Upper lobe of left lung (tissue), 4 donors: ENCODE data around the gene CD69.

Experiments
- EP300 ChIP-seq, 4 donors: sonication (generic); formaldehyde crosslinking; IDR thresholded peaks; one replicate each; pipeline ENCODE4 v1.5.1; 2017; ENCODE audit warnings: antibody characterized with exemption in 4 of 4, control low read depth in 2 of 4
- POLR2A ChIP-seq, 4 donors: fragments of 450-650 bp; IDR thresholded peaks; one replicate each; pipeline ENCODE4 v1.5.1; 2016 to 2017; ENCODE audit warnings: antibody characterized with exemption in 4 of 4, mild to moderate bottlenecking in 2 of 4
- POLR2AphosphoS5 ChIP-seq, 2 donors: sonication (generic); formaldehyde crosslinking; IDR thresholded peaks; one replicate each; pipeline ENCODE4 v1.5.1; 2017; ENCODE audit warnings: antibody characterized with exemption in 2 of 2
- TF ChIP-seq, protein P1 (sequence below), 6 experiments: fragments of 450-650 bp in 4 of 6; fragments of 200-600 bp in 2 of 6; sonication (generic) in 2 of 6; IDR thresholded peaks; one replicate each; pipeline ENCODE4 v1.5.1; 2016 to 2019; ENCODE audit warnings: antibody characterized with exemption in 6 of 6

GRCh38 chr12:9711664-9712063 is 49.0 kb downstream of the CD69 start:
- TF ChIP-seq, protein P1, sequence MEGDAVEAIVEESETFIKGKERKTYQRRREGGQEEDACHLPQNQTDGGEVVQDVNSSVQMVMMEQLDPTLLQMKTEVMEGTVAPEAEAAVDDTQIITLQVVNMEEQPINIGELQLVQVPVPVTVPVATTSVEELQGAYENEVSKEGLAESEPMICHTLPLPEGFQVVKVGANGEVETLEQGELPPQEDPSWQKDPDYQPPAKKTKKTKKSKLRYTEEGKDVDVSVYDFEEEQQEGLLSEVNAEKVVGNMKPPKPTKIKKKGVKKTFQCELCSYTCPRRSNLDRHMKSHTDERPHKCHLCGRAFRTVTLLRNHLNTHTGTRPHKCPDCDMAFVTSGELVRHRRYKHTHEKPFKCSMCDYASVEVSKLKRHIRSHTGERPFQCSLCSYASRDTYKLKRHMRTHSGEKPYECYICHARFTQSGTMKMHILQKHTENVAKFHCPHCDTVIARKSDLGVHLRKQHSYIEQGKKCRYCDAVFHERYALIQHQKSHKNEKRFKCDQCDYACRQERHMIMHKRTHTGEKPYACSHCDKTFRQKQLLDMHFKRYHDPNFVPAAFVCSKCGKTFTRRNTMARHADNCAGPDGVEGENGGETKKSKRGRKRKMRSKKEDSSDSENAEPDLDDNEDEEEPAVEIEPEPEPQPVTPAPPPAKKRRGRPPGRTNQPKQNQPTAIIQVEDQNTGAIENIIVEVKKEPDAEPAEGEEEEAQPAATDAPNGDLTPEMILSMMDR (IDR thresholded peaks at IDR 0.05): no peak
- TF ChIP-seq POLR2A (IDR thresholded peaks at IDR 0.05): no peak
- no peak for TF ChIP-seq POLR2AphosphoS5 (IDR thresholded peaks at IDR 0.05)
- TF ChIP-seq EP300 (IDR thresholded peaks at IDR 0.05): no peak
